ENCODE results near the gene NRL.

GRCh38 chr14:24146978-24147760 is 32.4 kb upstream of the NRL start, which contains the start of gene RNF31:
- TF ChIP-seq, protein P1, sequence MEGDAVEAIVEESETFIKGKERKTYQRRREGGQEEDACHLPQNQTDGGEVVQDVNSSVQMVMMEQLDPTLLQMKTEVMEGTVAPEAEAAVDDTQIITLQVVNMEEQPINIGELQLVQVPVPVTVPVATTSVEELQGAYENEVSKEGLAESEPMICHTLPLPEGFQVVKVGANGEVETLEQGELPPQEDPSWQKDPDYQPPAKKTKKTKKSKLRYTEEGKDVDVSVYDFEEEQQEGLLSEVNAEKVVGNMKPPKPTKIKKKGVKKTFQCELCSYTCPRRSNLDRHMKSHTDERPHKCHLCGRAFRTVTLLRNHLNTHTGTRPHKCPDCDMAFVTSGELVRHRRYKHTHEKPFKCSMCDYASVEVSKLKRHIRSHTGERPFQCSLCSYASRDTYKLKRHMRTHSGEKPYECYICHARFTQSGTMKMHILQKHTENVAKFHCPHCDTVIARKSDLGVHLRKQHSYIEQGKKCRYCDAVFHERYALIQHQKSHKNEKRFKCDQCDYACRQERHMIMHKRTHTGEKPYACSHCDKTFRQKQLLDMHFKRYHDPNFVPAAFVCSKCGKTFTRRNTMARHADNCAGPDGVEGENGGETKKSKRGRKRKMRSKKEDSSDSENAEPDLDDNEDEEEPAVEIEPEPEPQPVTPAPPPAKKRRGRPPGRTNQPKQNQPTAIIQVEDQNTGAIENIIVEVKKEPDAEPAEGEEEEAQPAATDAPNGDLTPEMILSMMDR (conservative IDR thresholded peaks at IDR 0.05; ENCODE audit: low read length), result no peak
- no peak for TF ChIP-seq EZH2phosphoT487 (IDR thresholded peaks at IDR 0.05; ENCODE audit: borderline replicate concordance)
